Upper lobe of left lung (tissue), 4 donors: ENCODE measurements around the gene TAAR8.

Source experiments
- CTCF ChIP-seq, 6 experiments: fragments of 450-650 bp in 4 of 6; fragments of 200-600 bp in 2 of 6; sonication (generic) in 2 of 6; IDR thresholded peaks; one replicate each; pipeline ENCODE4 v1.5.1; 2016 to 2019; ENCODE audit warnings: antibody characterized with exemption in 6 of 6
- EP300 ChIP-seq, 4 donors: sonication (generic); formaldehyde crosslinking; IDR thresholded peaks; one replicate each; pipeline ENCODE4 v1.5.1; 2017; ENCODE audit warnings: antibody characterized with exemption in 4 of 4, control low read depth in 2 of 4
- POLR2A ChIP-seq, 4 donors: fragments of 450-650 bp; IDR thresholded peaks; one replicate each; pipeline ENCODE4 v1.5.1; 2016 to 2017; ENCODE audit warnings: antibody characterized with exemption in 4 of 4, mild to moderate bottlenecking in 2 of 4
- POLR2AphosphoS5 ChIP-seq, 2 donors: sonication (generic); formaldehyde crosslinking; IDR thresholded peaks; one replicate each; pipeline ENCODE4 v1.5.1; 2017; ENCODE audit warnings: antibody characterized with exemption in 2 of 2

DNA sequence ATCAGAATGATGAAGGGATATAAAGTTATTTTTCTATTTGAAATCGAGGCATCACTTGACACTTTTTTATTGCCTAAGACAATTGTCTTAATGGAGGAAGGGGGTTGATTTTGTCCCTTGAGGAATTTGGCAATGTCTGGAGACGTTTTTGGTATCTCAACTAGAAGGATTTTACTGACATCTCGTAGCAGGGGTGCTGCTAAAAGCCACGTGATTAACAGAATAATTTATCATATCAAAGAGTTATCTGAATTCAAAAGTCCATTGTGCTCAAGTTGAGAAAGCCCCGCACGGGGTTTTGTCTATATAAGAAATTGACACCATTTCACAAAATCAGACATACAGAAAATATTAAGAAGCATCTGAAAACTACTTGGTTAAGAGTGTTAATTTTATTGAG is 16.1 kb downstream of the TAAR8 start:
- TF ChIP-seq CTCF (IDR thresholded peaks at IDR 0.05) (no peak), POLR2A (IDR thresholded peaks at IDR 0.05) (no peak), EP300 (IDR thresholded peaks at IDR 0.05) (no peak), POLR2AphosphoS5 (IDR thresholded peaks at IDR 0.05) (no peak)
